GM12878 (cell line): ENCODE data around the gene GPSM1. TPM values are rescaled to one million over a fixed set of nuclear protein-coding genes. Genes with fewer than 3 reads are reported as not detected.

Experiments used
- ATAC-seq: fragments of 200-7000 bp; cut with Tn5 transposase; 3 replicates; pipeline ENCODE4 v1.9.1; 2020; ENCODE audit warnings: mild to moderate bottlenecking, moderate library complexity
- BruUV-seq: library from RNA; stranded (reverse); fragments of 400-500 nt; replicated peaks from 2 replicates; lab custom pipeline; 2021; lab: Mats Ljungman, UMichigan
- CTCF ChIA-PET: fragments of 300-600 bp; sonication (Branson Sonifier 250); formaldehyde crosslinking; extraction: SDS; loops from one replicate; lab custom pipeline; 2021; ENCODE audit warnings: inconsistent platforms; lab: Yijun Ruan, JAX
- POLR2A ChIA-PET: fragments of 350-600 bp; formaldehyde crosslinking; extraction: SDS; loops from one replicate; lab custom pipeline; 2021; ENCODE audit warnings: inconsistent platforms; lab: Charles Lee
- RAD21 ChIA-PET: fragments of 300-600 bp; sonication (Branson Sonifier 250); formaldehyde crosslinking; loops from one replicate; lab custom pipeline; 2023; ENCODE audit warnings: antibody characterized with exemption; ENCODE audit not compliant: unreplicated experiment; lab: Charles Lee
- SMC1A ChIA-PET: fragments of 300-600 bp; sonication (Branson Sonifier 250); formaldehyde crosslinking; loops from one replicate; lab custom pipeline; 2023; ENCODE audit not compliant: unreplicated experiment, uncharacterized antibody; lab: Charles Lee
- DNase-seq: peaks from one replicate; pipeline ENCODE4 v3.0.0-alpha.2; 2011; ENCODE audit warnings: low read depth, low spot score
- FAIRE-seq: peaks from 3 replicates; lab custom pipeline; 2011; peaks lifted over from hg19 to GRCh38; lab: Jason Lieb, UNC
- H2AFZ ChIP-seq: 2 replicates; pipeline ENCODE4 v1.6.0; 2011; ENCODE audit warnings: low read depth, low read length, control low read depth; ENCODE audit not compliant: control insufficient read depth
- H3K27ac ChIP-seq: 2 replicates; pipeline ENCODE4 v1.5.1; 2011; ENCODE audit warnings: control low read depth; ENCODE audit not compliant: control insufficient read depth, insufficient read depth
- H3K27me3 ChIP-seq, 2 experiments: replicated peaks in 1 of 2; 2 replicates each; pipeline versions ENCODE4 v1.6.0 to v1.6.1; 2011; ENCODE audit warnings: low read length in 1 of 2; ENCODE audit not compliant: control insufficient read depth in 2 of 2, insufficient read depth in 2 of 2
- H3K36me3 ChIP-seq, 2 experiments: 2 replicates each; pipeline ENCODE4 v1.5.1; 2011; ENCODE audit warnings: low read length in 1 of 2; ENCODE audit not compliant: control insufficient read depth in 2 of 2, insufficient read depth in 2 of 2
- H3K4me1 ChIP-seq: 2 replicates; pipeline ENCODE4 v1.6.1; 2011; ENCODE audit warnings: mild to moderate bottlenecking, low read length, moderate library complexity, mixed read lengths; ENCODE audit not compliant: control insufficient read depth, insufficient read depth
- H3K4me2 ChIP-seq: 2 replicates; pipeline ENCODE4 v1.6.0; 2011; ENCODE audit warnings: control low read depth; ENCODE audit not compliant: control insufficient read depth, insufficient read depth
- H3K4me3 ChIP-seq: fragments of 200-600 bp; sonication (generic); 2 replicates; pipeline ENCODE4 v1.5.1; 2016
- H3K79me2 ChIP-seq: 2 replicates; pipeline ENCODE4 v1.6.0; 2011; ENCODE audit warnings: low read length; ENCODE audit not compliant: control insufficient read depth, insufficient read depth
- H3K9ac ChIP-seq: 2 replicates; pipeline ENCODE4 v1.8.0; 2011; ENCODE audit warnings: low read length, control low read depth, mixed read lengths; ENCODE audit not compliant: control insufficient read depth, insufficient read depth
- H3K9me3 ChIP-seq: replicated peaks from 3 replicates; pipeline ENCODE4 v1.5.1; 2011; ENCODE audit warnings: mild to moderate bottlenecking, low read length; ENCODE audit not compliant: control insufficient read depth, insufficient read depth
- H4K20me1 ChIP-seq: 2 replicates; pipeline ENCODE4 v1.6.0; 2011; ENCODE audit not compliant: control insufficient read depth, insufficient read depth
- EGR1 ChIP-seq, 2 experiments: IDR thresholded peaks; 1 replicate in 1 of 2; 2 replicates in 1 of 2; pipeline ENCODE4 v1.6.1; 2011 to 2012; ENCODE audit warnings: low read depth in 2 of 2, low read length in 2 of 2, borderline replicate concordance in 1 of 2, mild to moderate bottlenecking in 1 of 2, moderate library complexity in 1 of 2
- PAX5 ChIP-seq: IDR thresholded peaks from 2 replicates; pipeline ENCODE4 v1.6.1; 2011; ENCODE audit warnings: low read depth, low read length, borderline replicate concordance
- REST ChIP-seq: IDR thresholded peaks from 2 replicates; pipeline ENCODE4 v1.6.1; 2012; ENCODE audit warnings: mild to moderate bottlenecking, low read depth, low read length
- SP1 ChIP-seq: IDR thresholded peaks from one replicate; pipeline ENCODE4 v1.6.1; 2011; ENCODE audit warnings: low read depth, low read length
- ZNF207 ChIP-seq: fragments of 450-650 bp; IDR thresholded peaks from 2 replicates; pipeline ENCODE4 v1.6.1; 2014; ENCODE audit warnings: antibody characterized with exemption, mild to moderate bottlenecking, borderline replicate concordance
- WGBS: methylation state at CpG from one replicate; pipeline ENCODE4 v1.1.6; 2016; ENCODE audit warnings: low lambda C conversion rate; ENCODE audit not compliant: insufficient replicate concordance, insufficient coverage; ENCODE audit errors: missing lambda C conversion rate; 5-methylcytosine and 5-hydroxymethylcytosine counted together
- in situ Hi-C: fragments of 300-500 bp; cut with MboI; formaldehyde crosslinking; loops from 9 replicates; pipeline ENCODE4 v1.14.3; 2018; ENCODE audit warnings: mixed read lengths
- intact Hi-C: fragments of 100-400 bp; cut with micrococcal nuclease; formaldehyde crosslinking; loops from one replicate; pipeline ENCODE4 v1.14.2; 2022; ENCODE audit not compliant: unreplicated experiment
- polyA plus RNA-seq, 11 experiments: library from polyadenylated mRNA; depleted of rRNA in 4 of 11; unstranded in 6 of 11; stranded (reverse) in 5 of 11; fragments of >200 nt; fragmentation: Nextera tagmentation in 4 of 11; fragmentation: Illumina TruSeq in 1 of 11; extraction: Ambion mirVana in 4 of 11; extraction: Trizol in 1 of 11; gene quantifications; 1 replicate in 1 of 11; 2 replicates in 10 of 11; pipeline versions ENCODE4 v1.2.1 to v1.2.3, GENCODE V29; 2011 to 2016; ENCODE audit warnings: inconsistent platforms in 2 of 11, missing spikeins in 2 of 11, low read depth in 1 of 11
- total RNA-seq, 4 experiments: library from RNA; depleted of rRNA in 3 of 4; stranded (reverse); fragments of >200 nt in 3 of 4; fragmentation: Illumina TruSeq in 1 of 4; extraction: Trizol in 1 of 4; gene quantifications; 2 replicates each; pipeline versions ENCODE4 v1.2.1 to v1.2.3, GENCODE V29; 2013 to 2021

The GPSM1 gene
- total and polyA plus RNA-seq, 10 of the 15 experiments (the other 5 are each of a cell fraction or from before 2014, with no cell fraction given): 0.04 to 0.10 (median 0.10) TPM; not detected in 7

GRCh38 chr9:136341769-136342168 lies 14.4 kb downstream of the GPSM1 start (continued):
- TF ChIP-seq REST: no peak

GRCh38 chr9:136342181-136343120 lies 15.1 kb downstream of the GPSM1 start:
- Histone ChIP-seq H3K27me3 (no peaks in the 10 kb centered on the region), H3K4me2 (peak overlapping the region; percentile 9; the same call in 1 of the 2 replicates), H3K4me3 (no peak overlapping the region), H3K79me2 (no peaks in the 10 kb centered on the region), H3K4me1 (no peaks in the 10 kb centered on the region), H2AFZ (no peak overlapping the region), H3K27ac (no peak overlapping the region), H3K36me3 (no peaks in the 10 kb centered on the region), H4K20me1 (no peaks in the 10 kb centered on the region), H3K9ac (no peak overlapping the region)
- no peak for FAIRE-seq
- ChIA-PET SMC1A (no interaction called here), CTCF (interaction anchor here (1.5 kb wide), 1 partner anchor 20 kb away, joined by 5 read pairs; no protein-coding TSS in a partner anchor), RAD21 (no interaction called here)
- intact Hi-C loops: no loop called here
- ATAC-seq: peak; percentile 81
- WGBS: 38% methylated on average over 50 of the region's 60 CpGs
- TF ChIP-seq PAX5 (0 out of 2 replicates have a peak, but pooled peaks have one; percentile 34), EGR1 (IDR thresholded peaks at IDR 0.05; ENCODE audit: borderline replicate concordance in 1 of 2, low read depth in 2 of 2, low read length in 2 of 2) (peak in 1 of 2 experiments; percentile 71; a peak in 2 of 3 replicates), ZNF207 (no peak), SP1 (peak; percentile 71)
- TF ChIP-seq, all 136 proteins: peak for 3
- peak; percentile 23 for DNase-seq
- POLR2A ChIA-PET: no interaction called here
- no TSS peak for BruUV-seq
- in situ Hi-C loops: no loop called here
- no peaks in the 10 kb centered on the region for H3K9me3 ChIP-seq
